Ishikawa (cell line): ENCODE data around the gene SCAPER.

Experiments used
- EGR1 ChIP-seq: IDR thresholded peaks from 2 replicates; pipeline ENCODE4 v1.6.1; 2012
- EP300 ChIP-seq: IDR thresholded peaks from 2 replicates; pipeline ENCODE4 v1.6.1; 2012; ENCODE audit warnings: borderline replicate concordance
- TCF12 ChIP-seq: IDR thresholded peaks from 2 replicates; pipeline ENCODE4 v1.6.1; 2012; ENCODE audit warnings: low read depth

GRCh38 chr15:76324066-76324465, 581.1 kb downstream of the SCAPER start:
- TF ChIP-seq EP300: no peak
- TF ChIP-seq TCF12: no peak
- TF ChIP-seq EGR1: no peak
